NCI-H1436 (cell line): ENCODE measurements around the gene MIGA2.
"Not testable (repeated sequence)": the region's sequence is repeated elsewhere in the genome, so short reads cannot be mapped to it uniquely, and the experiment has no call there.

Experiments
- DNase-seq: peaks from one replicate; lab custom pipeline; 2025; lab: John Stamatoyannopoulos, UW

Gene MIGA2, protein sequence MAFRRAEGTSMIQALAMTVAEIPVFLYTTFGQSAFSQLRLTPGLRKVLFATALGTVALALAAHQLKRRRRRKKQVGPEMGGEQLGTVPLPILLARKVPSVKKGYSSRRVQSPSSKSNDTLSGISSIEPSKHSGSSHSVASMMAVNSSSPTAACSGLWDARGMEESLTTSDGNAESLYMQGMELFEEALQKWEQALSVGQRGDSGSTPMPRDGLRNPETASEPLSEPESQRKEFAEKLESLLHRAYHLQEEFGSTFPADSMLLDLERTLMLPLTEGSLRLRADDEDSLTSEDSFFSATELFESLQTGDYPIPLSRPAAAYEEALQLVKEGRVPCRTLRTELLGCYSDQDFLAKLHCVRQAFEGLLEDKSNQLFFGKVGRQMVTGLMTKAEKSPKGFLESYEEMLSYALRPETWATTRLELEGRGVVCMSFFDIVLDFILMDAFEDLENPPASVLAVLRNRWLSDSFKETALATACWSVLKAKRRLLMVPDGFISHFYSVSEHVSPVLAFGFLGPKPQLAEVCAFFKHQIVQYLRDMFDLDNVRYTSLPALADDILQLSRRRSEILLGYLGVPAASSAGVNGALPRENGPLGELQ

DNA sequence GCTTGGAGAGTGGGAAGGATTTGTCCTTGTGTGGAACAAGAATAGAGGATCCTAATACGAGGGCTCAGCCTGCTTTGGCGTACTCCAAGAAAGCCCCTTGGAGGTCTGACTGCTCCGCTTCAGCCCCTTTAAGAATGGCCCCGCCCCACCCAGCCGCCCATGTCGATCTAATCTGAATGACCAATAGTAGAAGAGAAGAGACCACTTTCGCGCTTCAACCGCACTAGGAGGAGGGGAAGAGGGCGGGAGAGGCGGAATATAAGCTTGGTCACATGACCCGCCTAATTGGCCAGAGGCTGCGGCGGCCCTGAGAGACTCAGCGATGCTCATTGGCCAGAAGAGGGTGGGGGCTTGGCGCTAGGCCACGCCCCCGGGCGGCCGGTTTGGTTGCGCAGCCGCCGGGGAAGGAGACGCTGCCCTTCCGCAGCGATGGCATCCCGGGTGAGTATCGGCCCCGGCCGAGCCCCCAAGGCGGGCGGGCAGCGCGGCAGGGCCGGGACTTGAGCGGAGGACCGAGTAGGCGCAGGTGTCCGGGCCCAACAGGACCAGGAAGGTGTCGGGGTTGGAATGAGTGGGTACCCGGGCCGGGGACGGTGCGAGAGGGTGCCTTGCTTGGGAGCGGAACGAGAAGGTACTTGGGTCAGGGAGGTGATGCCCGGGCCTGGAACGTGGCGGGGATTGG lies at the start of gene MIGA2:
Gene MIGA2, plus strand, starts transcription at position 386 of the 682 bp plus-strand sequence. CDS start 3,969 bp downstream, outside the sequence.
- peak; percentile 99 for DNase-seq

GRCh38 chr9:128986671-128987070 lies 49.8 kb upstream of the MIGA2 start:
- DNase-seq = no peak

GRCh38 chr9:128987805-128988204 lies 48.6 kb upstream of the MIGA2 start:
- DNase-seq = no peak

- DNase-seq = no peak
Measured at GRCh38 chr9:128992995-128993394, 43.4 kb upstream of the MIGA2 start.

- DNase-seq = no peak
Measured at GRCh38 chr9:128995791-128996190, 40.6 kb upstream of the MIGA2 start.

DNA sequence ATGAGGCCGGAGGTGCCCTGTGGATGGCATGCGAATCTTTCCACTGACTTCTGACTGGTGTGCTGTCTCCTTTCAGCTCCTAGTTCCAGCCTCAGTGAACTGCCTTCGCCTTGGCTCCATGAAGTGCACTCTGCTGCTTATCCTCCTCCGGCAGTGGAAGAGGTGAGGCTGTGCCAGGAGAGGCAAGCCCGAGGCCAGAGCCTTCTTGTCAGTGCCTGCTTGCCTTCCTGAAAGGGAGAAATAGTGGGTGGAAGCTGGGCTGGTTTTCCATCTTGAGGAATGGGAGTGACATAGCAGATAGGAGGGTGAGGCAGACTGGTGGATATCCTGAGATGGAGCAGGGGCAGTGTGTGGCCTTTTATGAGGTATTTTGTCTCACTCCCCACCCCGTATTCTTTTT lies 38.0 kb upstream of the MIGA2 start:
- DNase-seq = no peak

DNA sequence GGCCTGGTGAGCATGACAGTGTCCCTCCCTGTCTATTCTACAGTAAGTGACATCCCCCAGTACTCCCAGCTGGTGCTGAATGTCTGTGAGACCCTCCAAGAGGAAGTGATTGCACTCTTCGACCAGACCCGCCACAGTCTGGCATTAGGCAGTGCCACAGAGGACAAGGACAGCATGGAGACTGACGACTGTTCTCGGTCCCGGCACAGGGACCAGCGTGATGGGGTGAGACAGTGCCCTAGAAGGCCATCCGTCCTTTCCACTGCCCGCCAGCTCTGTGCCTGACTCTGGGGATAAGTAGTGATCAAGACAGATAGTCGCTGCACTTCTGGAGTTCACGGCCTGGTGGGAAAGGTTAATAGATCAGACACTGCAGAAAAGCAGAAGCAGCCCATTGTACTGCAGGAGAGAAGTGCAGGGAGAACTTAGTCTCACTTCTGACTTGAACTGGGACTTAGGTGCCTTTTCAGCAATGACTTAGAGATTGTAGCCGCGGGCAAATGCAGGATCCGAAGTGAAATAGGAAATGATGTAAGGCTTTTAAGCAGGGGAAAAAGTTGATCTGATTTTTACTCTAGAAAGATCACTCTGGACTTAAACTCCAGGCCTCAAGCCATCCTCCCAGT lies 36.7 kb upstream of the MIGA2 start:
- DNase-seq = no peak

- no peak for DNase-seq
Measured at GRCh38 chr9:129001504-129002325, 34.7 kb upstream of the MIGA2 start.

DNA sequence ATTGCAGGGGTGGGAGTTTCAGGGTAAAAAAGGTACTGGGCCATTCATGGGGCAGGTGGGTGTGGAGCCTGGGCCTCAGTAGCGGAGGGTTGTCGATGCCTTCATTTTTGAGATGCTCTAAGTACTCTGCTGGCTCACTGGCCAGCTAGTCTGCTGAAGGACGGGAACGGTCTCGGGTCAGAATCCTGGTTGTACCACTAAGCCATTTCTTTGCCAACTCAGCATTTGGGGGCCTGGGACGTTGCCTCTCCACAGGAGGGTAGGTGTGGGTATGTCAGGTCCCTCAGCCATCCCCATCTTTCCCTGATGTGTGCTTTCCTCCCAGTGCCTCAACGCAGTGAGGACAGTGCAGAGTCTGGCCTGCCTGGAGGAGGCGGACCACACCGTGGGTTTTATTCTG lies 33.4 kb upstream of the MIGA2 start:
- no peak for DNase-seq

DNA sequence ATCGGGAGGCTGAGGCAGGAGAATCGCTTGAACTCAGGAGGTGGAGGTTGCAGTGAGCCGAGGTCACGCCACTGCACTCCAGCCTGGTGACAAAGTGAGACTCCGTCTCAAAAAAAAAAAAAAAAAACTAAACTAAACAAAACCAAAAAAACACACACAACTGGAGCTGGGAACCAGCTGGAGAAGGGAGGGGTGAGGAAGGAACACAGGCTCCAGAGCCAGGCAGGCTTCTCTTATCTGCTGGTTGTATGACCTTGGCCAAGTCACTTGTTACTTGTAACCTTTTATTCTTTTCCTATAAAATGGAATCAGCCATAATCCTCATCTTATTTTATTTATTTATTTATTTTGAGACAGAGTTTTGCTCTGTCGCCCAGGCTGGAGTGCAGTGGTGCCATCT lies 32.3 kb upstream of the MIGA2 start:
- not testable (repeated sequence) for DNase-seq

GRCh38 chr9:129005336-129005997 lies 31.0 kb upstream of the MIGA2 start:
- DNase-seq = no peak

GRCh38 chr9:129006328-129007034 lies 29.9 kb upstream of the MIGA2 start:
- peak; percentile 60 for DNase-seq

DNA sequence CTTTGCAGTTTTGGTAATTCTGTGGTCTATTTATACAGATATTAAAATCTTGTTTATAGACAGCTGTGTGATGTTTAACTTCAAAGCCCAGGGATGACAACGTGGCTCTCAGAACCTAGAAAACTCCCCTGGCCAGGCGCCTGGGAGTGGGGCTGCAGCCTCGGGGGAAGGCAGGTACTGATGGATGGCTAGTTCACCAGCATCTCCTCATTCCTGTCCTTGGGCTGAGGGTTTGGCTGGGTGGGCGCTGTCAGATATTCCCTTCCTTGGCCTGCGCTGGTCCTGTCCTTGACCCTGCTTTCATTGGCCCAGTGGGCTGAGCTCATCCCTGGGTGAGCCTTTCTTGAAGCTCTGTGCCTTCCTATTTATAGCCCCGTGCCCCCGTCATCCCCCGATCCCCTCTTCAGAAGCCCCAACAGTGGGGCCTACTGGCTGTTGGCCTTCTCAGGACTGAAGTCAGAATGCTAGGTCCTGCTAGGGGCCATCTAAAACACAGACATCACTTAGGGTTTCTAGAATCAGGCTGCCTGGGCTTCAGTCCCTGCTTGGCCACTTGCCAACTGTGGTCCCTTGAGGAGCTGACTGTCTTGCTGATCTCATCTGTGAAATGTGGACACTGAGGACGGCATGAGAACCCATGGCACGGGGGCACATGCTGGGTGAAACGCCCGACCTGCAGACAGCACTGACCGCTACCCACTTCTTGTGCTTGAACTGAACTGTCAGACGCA lies 29.2 kb upstream of the MIGA2 start:
- DNase-seq = no peak

DNA sequence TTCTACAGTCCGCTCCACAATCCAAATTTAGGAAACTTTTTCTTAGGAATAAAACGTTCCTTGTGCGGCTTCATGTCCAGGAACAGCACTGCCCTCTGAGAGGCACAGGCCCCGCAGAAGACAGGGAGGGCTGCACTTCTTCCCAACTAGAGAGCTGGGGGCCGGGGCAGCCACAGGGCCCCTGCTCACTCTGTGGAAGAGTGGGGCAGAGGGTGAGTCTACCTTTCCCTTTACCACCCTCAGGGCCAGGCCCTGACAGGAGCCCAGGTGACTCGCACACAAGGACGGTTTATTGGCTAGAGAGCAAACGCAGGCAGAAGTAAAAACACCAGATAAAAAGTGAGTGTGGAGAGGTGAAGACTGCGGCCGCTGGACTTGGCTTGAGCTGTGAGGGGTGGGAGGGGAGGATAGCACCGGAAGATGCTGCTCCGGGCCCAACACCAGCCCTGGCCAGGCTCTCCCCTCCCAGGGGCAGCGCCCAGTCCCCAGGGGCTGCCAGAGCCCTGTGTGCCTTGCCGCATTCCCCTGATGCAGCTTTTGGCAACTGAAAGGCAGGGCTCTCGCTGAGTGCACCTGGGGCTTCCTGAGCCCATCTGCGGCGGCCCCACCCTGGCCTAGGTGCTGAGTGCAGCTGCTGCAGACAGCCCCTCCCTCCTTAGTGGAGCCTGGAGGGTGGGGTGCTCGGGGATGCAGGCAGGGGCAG lies 28.5 kb upstream of the MIGA2 start:
- peak; percentile 52 for DNase-seq

GRCh38 chr9:129008469-129008965 lies 27.9 kb upstream of the MIGA2 start:
- no peak for DNase-seq

DNA sequence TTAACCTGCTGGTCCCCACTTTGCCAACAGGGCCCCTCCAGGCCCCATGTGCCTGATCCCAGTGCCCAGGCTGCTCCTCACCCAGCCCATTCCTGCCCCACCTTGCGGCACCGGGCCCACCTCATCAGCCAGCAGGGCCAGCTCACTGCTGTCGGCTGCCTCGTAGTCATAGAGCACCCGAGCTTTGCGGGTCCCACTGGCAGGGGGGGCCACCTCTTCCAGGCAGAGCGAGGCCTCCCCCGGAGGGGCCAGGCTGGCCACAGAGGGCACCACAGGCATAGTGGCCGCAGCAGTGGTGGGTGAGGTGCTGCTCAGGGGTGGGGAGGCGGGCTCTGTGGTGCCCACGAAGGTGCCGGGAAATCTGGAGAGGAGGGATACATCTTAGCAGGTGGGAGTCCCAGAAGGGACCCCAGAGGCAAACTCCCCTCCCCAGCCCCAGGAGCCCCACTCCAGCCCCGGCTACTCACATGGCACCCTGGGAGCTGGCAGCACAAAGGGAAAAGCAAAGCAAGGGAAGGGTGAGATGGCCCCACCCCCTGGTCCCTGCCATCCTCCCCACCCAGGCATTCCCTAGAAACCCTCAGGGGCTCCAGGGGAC lies 27.3 kb upstream of the MIGA2 start:
- no peak for DNase-seq

GRCh38 chr9:129009584-129010141 lies 26.8 kb upstream of the MIGA2 start:
- DNase-seq = no peak

- DNase-seq = no peak
Measured at GRCh38 chr9:129010267-129010975, 26.0 kb upstream of the MIGA2 start.
